GM20431 (cell line): ENCODE measurements around the gene SMC3.
"Not testable (repeated sequence)": the region's sequence is repeated elsewhere in the genome, so short reads cannot be mapped to it uniquely, and the experiment has no call there.

Experiments
- in situ Hi-C: fragments of 300-500 bp; cut with MseI, MboI; formaldehyde crosslinking; loops from one replicate; pipeline ENCODE4 v1.15.0; 2020; ENCODE audit warnings: low sequenced_read_pairs; ENCODE audit not compliant: unreplicated experiment

Gene SMC3

DNA sequence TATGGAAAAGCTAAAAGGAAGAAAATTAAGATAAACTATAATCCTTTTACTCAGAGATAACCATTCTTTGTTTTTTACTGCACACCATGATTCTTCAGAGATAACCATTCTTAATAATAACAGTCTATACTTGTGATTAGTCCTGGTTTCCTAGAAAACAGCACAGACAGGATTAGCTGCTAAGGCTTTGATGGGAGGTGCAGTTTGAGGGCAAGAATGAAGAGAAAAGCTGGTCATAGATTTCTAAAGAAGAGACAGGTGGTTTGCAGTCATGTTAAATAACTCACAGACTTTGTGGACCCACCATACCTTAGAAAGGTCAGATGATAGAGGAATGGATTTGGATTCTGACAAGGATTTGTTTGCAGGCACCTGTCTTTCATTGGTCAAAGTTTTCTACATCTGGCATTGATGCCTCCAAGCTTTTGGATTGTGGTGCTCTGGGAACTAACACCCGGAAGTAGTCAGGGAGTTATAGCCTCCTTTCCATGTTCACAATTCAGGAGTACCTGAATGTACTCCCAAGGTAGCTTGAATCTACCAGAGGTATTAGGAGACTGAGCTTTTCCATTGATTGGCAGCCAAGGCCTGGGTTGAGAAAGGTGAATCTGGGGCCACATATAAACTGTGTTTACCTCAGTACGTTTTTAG lies 3.7 kb downstream of the SMC3 start:
- in situ Hi-C loops: no loop called here

DNA sequence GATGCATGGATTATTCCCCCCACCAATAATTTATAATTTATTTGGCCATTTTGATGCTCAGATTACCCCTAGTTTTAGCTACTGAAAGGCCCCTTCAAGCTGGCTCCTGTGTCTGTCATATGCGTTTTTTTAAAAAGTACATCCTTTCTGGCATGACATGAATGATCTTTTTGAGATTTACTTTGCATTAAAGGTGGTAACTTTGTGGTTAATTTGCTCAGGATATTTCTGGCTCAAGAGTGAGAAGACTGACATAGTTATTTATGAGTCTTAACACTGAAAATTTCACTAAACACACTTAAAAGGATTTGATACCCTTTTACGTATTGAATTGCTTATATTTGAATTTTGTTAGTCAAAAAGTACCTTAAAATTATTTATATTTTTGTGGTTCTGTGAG lies 5.4 kb downstream of the SMC3 start:
- in situ Hi-C loops: no loop called here

GRCh38 chr10:110574420-110574819 lies 6.9 kb downstream of the SMC3 start:
- in situ Hi-C loops: no loop called here

DNA sequence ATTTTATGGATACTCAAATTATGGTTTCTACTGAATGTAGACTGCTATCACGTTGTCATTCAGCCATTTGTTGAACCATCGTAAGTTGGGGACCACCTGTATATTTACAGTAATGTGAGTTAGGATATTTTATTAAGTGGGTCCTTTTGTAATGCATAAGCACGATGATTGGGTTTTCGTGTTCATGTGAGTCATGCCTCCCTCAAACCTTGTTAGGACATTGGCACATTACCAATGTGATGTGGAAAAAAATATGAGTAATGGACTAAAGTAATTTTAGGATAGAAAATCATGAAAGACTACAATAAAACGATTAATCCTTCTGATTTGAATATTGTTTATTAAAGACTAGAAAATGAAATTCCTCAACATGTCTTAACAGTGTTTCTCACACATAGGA lies 8.7 kb downstream of the SMC3 start:
- in situ Hi-C loops: no loop called here

GRCh38 chr10:110577056-110577455 lies 9.6 kb downstream of the SMC3 start:
- in situ Hi-C loops: no loop called here

DNA sequence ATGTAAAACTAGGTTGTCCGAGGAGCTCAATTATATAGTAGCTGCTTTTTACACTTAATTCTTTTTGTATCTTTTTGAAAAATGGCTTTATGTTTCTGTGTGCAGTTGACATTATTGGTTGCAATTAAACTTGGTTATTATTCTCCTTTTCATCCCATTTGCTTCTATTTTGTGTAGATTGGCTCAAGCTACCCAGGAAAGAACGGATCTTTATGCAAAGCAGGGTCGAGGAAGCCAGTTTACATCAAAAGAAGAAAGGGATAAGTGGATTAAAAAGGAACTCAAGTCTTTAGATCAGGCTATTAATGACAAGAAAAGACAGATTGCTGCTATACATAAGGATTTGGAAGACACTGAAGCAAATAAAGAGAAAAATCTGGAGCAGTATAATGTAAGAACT lies 16.5 kb downstream of the SMC3 start:
- in situ Hi-C loops: no loop called here

DNA sequence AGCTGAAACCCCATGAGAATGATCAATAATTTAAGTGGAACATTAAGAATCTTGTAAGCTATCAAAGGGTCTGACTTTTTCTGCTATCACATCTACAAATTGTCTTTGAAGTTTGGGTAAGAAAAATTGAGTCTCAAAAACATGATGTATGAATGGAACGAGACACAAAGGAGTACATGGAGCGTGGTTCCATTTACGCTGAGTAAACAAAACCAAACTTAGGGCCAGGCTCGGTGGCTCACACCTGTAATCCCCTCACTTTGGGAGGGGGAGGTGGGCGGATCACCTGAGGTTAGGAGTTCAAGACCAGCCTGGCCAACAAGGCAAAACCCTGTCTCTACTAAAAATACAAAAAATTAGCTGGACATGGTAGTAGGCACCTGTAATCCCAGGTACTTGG lies 24.3 kb downstream of the SMC3 start:
- in situ Hi-C loops: no loop called here

- in situ Hi-C loops: no loop called here
Observed at GRCh38 chr10:110597476-110597875, 30.0 kb downstream of the SMC3 start.

GRCh38 chr10:110600487-110601101 lies 33.1 kb downstream of the SMC3 start:
- in situ Hi-C loops: no loop called here

- in situ Hi-C loops: no loop called here
Observed at GRCh38 chr10:110601581-110601980, 34.1 kb downstream of the SMC3 start.

DNA sequence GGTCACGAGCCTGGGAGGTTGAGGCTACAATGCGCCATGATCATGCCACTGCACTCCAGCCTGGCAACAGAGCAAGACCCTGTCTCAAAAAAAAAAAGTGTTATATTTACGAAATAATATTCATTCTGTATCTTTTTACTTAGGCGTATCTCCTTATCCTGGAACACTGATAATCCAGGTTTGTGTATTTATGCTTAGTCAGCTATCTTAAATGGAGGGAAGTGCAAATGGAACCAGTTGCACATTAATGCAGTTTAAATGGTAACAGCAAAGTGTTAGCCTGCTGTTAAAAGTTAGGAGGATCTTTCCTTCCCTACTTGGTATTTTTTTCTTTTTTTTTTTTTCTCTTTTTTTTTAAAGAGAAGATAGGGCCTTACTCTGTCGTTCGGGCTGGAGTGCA lies 40.6 kb downstream of the SMC3 start:
- in situ Hi-C loops: no loop called here

- in situ Hi-C loops: no loop called here
Observed at GRCh38 chr10:110609605-110610004, 42.1 kb downstream of the SMC3 start.

DNA sequence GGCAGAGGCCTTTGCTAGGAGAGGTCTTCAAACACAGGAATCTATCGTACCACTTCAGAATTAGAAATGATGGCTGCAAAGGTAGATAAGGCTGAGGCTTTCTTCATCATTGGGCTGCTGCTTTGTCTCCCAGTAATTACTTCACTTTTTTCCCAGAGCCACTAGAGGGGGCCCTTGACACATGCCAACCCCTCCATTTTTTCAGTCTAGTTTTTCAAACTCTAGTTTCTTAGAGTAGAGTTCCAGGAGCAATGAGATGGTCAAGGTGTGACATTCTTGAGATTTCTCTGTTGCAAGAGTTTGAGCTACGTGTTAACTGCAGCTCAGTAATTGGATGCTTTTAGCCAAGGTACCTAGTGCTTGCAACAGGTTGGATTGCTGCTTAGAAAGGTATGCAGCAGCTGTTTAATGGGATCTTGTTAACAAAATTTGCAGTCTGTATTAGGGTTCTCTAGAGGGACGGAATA lies 42.8 kb downstream of the SMC3 start:
- in situ Hi-C loops: no loop called here

DNA sequence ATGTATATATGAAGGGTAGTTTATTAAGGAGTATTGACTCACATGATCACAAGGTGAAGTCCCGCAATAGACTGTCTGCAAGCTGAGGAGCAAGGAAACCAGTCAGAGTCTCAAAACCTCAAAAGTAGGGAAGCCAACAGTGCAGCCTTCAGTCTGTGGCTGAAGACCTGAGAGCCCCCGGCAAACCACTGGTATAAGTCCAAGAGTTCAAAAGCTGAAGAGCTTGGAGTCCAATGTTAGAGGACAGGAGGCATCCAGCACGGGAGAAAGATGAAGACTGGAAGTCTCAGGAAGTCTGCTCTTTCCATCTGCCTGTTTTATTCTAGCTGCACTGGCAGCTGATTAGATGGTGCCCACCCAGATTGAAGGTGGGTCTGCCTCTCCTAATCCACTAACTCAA lies 43.3 kb downstream of the SMC3 start:
- in situ Hi-C loops: not testable (repeated sequence)

DNA sequence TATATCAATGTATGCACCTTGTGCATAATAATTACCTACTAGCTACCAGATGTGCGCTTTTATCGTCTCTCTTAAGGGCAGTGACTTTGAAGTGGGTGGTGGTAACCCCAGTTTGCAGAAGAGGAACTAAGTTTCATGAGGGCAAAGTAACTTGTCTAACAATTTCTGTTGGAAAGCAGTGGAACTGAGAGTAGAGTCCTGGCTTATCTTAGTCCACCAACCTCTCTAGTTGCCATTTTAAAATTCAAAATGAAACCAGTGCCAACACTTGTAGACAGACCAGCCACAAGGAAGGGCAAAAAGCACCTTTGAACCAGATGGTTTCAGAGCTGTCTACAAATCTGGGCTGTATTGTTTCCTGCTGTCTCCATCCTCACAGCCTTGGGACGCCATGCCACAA lies 44.6 kb downstream of the SMC3 start:
- in situ Hi-C loops: no loop called here

DNA sequence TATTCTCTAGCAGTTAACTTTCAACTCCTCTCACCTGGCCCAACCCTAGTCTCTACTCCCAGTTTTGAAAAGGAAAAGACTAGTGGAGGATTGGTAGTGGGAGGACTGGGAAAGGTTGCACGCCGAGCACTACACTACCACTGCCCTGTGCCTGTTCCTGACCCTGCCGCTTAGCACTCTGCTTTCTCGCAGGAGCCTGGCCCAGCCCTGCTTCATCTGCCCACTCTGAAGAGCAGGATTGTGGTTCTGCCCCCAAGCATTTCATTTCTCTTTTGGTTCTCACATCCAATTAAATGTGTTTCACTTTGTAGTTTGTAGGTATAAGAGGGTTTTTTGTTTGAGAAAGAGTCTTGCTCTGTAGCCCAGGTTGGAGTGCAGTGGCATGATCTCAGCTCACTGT lies 45.1 kb downstream of the SMC3 start:
- in situ Hi-C loops: no loop called here

- in situ Hi-C loops: no loop called here
Observed at GRCh38 chr10:110613341-110613995, 46.0 kb downstream of the SMC3 start.

GRCh38 chr10:110613996-110614495 lies 46.6 kb downstream of the SMC3 start:
- in situ Hi-C loops: no loop called here

GRCh38 chr10:110615057-110615747 lies 47.7 kb downstream of the SMC3 start:
- in situ Hi-C loops: no loop called here

GRCh38 chr10:110616493-110617033 lies 49.1 kb downstream of the SMC3 start:
- in situ Hi-C loops: no loop called here
